Lower leg skin (tissue), 4 donors: ENCODE results near the gene IKZF1. TPM values are rescaled to one million over a fixed set of nuclear protein-coding genes. Genes with fewer than 3 reads are reported as not detected.

Source experiments
- DNase-seq, 2 donors: peaks; one replicate each; pipeline ENCODE4 v3.0.0-alpha.2; 2019; ENCODE audit warnings: low spot score in 2 of 2
- H3K4me3 ChIP-seq: fragments of 200-600 bp; sonication (generic); 2 replicates; pipeline ENCODE4 v1.5.1; 2017; ENCODE audit warnings: mild to moderate bottlenecking, low read depth; ENCODE audit not compliant: poor library complexity, severe bottlenecking
- CTCF ChIP-seq, 3 donors: fragments of 450-650 bp; IDR thresholded peaks; one replicate each; pipeline ENCODE4 v1.5.1; 2016; ENCODE audit warnings: antibody characterized with exemption in 3 of 3, mild to moderate bottlenecking in 3 of 3, moderate library complexity in 2 of 3
- POLR2A ChIP-seq, 2 donors: fragments of 450-650 bp; IDR thresholded peaks; one replicate each; pipeline ENCODE4 v1.6.1; 2016 to 2017; ENCODE audit warnings: antibody characterized with exemption in 2 of 2, mild to moderate bottlenecking in 1 of 2, moderate library complexity in 1 of 2
- WGBS, 2 donors: methylation state at CpG; one replicate each; pipeline ENCODE4 v1.1.5; 2018; 5-methylcytosine and 5-hydroxymethylcytosine counted together
- intact Hi-C: fragments of 100-400 bp; cut with DNase I; formaldehyde crosslinking; loops from one replicate; pipeline ENCODE4 v1.15.0; 2023; ENCODE audit warnings: low total_unique reads
- total RNA-seq, 4 donors: library from RNA; depleted of rRNA; stranded (reverse); fragments of >200 nt; gene quantifications; one replicate each; pipeline ENCODE4 v1.1.0, GENCODE V29; 2016

The IKZF1 gene
- total RNA-seq, 4 donors from 2014 or later, result 5.3 to 10.8 (median 7.6) TPM

- intact Hi-C loops, result no loop called here
- H3K4me3 ChIP-seq, result no peak overlapping the region
- DNase-seq, result no peak
- TF ChIP-seq POLR2A (IDR thresholded peaks at IDR 0.05) (no peak), CTCF (IDR thresholded peaks at IDR 0.05) (no peak)
- 17 to 18% methylated on average over 1 of the region's 1 CpG for WGBS, 2 donors
Measured at GRCh38 chr7:50276483-50276882, 28.0 kb upstream of the IKZF1 start.

GRCh38 chr7:50278120-50278519, 26.4 kb upstream of the IKZF1 start:
- H3K4me3 ChIP-seq, result no peak overlapping the region
- no peak for DNase-seq
- intact Hi-C loops, result no loop called here
- TF ChIP-seq POLR2A (IDR thresholded peaks at IDR 0.05), result no peak
- TF ChIP-seq CTCF (IDR thresholded peaks at IDR 0.05), result no peak

- peak in 1 of 2 donors; percentile 80 for DNase-seq
- H3K4me3 ChIP-seq, result no peak overlapping the region
- 48 to 59% methylated on average over 12 of the region's 12 CpGs for WGBS, 2 donors
- intact Hi-C loops, result no loop called here
- TF ChIP-seq CTCF (IDR thresholded peaks at IDR 0.05) (no peak), POLR2A (IDR thresholded peaks at IDR 0.05) (no peak)
Measured at GRCh38 chr7:50281680-50282445, 22.7 kb upstream of the IKZF1 start.

GRCh38 chr7:50282813-50283605, 21.5 kb upstream of the IKZF1 start:
- WGBS, 2 donors, result 66 to 67% methylated on average over 11 of the region's 11 CpGs
- TF ChIP-seq CTCF (IDR thresholded peaks at IDR 0.05), result no peak
- intact Hi-C loops, result no loop called here
- no peak for DNase-seq
- no peak overlapping the region for H3K4me3 ChIP-seq

GRCh38 chr7:50283731-50284130, 20.8 kb upstream of the IKZF1 start:
- TF ChIP-seq CTCF (IDR thresholded peaks at IDR 0.05), result no peak
- no peak for TF ChIP-seq POLR2A (IDR thresholded peaks at IDR 0.05)
- DNase-seq, result no peak
- WGBS, 2 donors, result 85% methylated on average over 4 of the region's 4 CpGs
- intact Hi-C loops, result no loop called here
- no peak overlapping the region for H3K4me3 ChIP-seq
